ENCODE measurements around the gene ZNF521.

The ZNF521 gene

DNA sequence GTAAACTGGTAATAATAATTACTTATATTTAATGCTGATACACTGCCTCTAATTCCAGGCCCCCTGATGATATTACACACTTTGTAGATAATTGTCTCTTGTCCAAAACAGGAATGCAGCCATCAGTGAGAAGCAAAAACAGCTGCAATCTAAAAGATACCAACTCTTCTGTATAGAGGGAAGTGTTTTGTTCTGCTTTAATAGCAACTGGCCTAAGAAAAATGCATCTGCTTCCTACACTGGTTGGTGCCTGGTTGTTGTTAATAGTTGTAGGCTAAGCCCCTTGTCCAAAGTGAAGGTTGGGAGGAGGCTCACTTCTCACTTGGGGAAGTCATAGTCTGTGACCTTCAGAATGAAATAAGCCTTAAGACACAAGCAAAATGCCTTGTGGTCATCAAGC lies 332.0 kb downstream of the ZNF521 start:
- no peaks in the 10 kb centered on the region for H3K9me3 ChIP-seq (ENCODE audit: insufficient read depth, low read depth, low read length)
- H3K36me3 ChIP-seq (ENCODE audit: control insufficient read depth in 1 of 2, insufficient read depth in 2 of 2, low read length in 2 of 2): no peaks in the 10 kb centered on the region
- no peak overlapping the region for H3K18ac ChIP-seq (ENCODE audit: low read length)
- no peak overlapping the region for H2AFZ ChIP-seq (ENCODE audit: insufficient read depth, low read length, poor library complexity)
- no peak overlapping the region for H3K14ac ChIP-seq (ENCODE audit: low read length)
- H2AK5ac ChIP-seq (ENCODE audit: low read length): no peak overlapping the region
- H4K91ac ChIP-seq (ENCODE audit: low read depth, low read length): no peak overlapping the region
- no peak overlapping the region for H3K27ac ChIP-seq (ENCODE audit: low read depth, low read length)
- H3K79me2 ChIP-seq (ENCODE audit: control insufficient read depth, insufficient read depth, low read length, poor library complexity): no peaks in the 10 kb centered on the region
- no peak overlapping the region for H2BK120ac ChIP-seq (ENCODE audit: insufficient read depth, low read length, poor library complexity)
- H3K79me1 ChIP-seq (ENCODE audit: low read length): no peaks in the 10 kb centered on the region
- no peak overlapping the region for H2BK12ac ChIP-seq (ENCODE audit: low read length)
- H3K27me3 ChIP-seq (ENCODE audit: insufficient read depth, low read length): no peaks in the 10 kb centered on the region
- H4K12ac ChIP-seq (ENCODE audit: low read depth, low read length): no peak overlapping the region
- H3K4ac ChIP-seq (ENCODE audit: low read depth, low read length): no peak overlapping the region
- H3K4me3 ChIP-seq (ENCODE audit: low read depth, low read length): no peak overlapping the region
- H2BK5ac ChIP-seq (ENCODE audit: low read depth, low read length, poor library complexity): no peak overlapping the region
- no peak overlapping the region for H3K23ac ChIP-seq (ENCODE audit: low read length)
- H3K4me1 ChIP-seq (ENCODE audit: control insufficient read depth in 1 of 2, insufficient read depth in 2 of 2, low read length in 2 of 2): no peaks in the 10 kb centered on the region
- H3K9ac ChIP-seq (ENCODE audit: low read length): no peak overlapping the region
- no peak overlapping the region for H3K4me2 ChIP-seq (ENCODE audit: low read length)
- no peak overlapping the region for H4K8ac ChIP-seq (ENCODE audit: low read depth, low read length)
- no peak for DNase-seq

DNA sequence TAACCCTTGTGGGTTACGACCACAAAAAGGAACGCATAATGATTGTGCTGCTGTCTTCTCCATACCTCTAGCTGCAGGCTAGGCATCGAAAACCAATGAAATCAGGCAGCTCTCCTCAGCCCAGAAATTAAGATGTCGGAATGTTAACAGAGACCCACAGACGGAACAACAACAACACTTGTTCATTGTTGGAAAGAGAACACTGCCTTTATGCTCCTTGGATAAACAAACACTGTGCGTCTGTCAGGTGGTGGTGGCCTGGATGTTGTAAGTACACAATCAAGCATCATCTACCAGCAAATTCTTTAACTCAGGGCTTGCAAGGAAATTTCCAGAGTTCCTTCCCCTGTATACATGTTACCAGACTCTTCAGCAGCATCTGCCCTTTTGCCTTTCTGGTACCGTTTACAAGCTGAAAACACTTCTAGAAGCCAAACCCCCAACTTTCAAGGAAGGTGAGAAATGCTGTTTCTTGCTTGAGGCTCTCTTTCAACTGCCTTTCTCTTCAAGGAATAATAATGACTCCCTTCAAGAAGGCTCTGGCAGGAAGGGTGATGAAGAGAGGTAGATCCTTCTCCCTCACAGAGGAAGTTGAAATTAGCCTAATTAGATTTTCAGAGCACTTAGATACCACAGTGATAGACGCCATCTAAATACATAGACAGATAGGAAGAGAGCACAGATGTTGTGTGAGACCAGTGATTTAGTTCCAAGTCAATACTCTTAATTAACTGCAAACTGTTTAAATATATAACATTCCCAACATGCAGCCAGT lies 332.7 kb downstream of the ZNF521 start:
- no peak overlapping the region for H3K23ac ChIP-seq (ENCODE audit: low read length)
- H3K27me3 ChIP-seq (ENCODE audit: insufficient read depth, low read length): no peaks in the 10 kb centered on the region

DNA sequence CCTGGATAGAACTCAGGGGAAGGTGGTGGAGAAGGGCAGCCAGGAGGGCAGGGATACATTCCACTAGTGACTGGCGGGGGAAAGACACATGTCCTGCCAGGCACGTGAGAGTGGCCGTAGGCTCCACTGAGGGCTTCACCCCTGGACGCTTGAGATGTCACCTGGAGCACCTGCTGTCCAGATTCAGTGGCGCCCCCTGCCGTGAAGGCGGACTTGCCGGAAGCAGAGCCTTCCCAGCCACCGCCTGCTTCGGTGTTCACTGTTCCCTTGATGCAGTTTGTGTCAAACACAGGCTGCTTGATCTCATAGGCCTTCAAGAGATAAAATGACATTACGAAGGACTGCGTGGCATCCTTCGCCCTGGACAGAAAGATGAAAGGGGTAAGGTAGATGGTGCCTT lies 335.3 kb downstream of the ZNF521 start:
- H4K8ac ChIP-seq (ENCODE audit: low read depth, low read length): no peak overlapping the region
- no peak overlapping the region for H3K4ac ChIP-seq (ENCODE audit: low read depth, low read length)
- no CpG with 5 or more reads among the region's 13 CpGs for WGBS (ENCODE audit: extremely low coverage, insufficient coverage, insufficient read length)
- H3K79me2 ChIP-seq (ENCODE audit: control insufficient read depth, insufficient read depth, low read length, poor library complexity): no peaks in the 10 kb centered on the region
- no peak overlapping the region for H2BK120ac ChIP-seq (ENCODE audit: insufficient read depth, low read length, poor library complexity)
- H2AFZ ChIP-seq (ENCODE audit: insufficient read depth, low read length, poor library complexity): no peak overlapping the region
- no peak overlapping the region for H3K18ac ChIP-seq (ENCODE audit: low read length)
- H3K14ac ChIP-seq (ENCODE audit: low read length): no peak overlapping the region
- no peak overlapping the region for H3K4me3 ChIP-seq (ENCODE audit: low read depth, low read length)
- H3K9me3 ChIP-seq (ENCODE audit: insufficient read depth, low read depth, low read length): no peaks in the 10 kb centered on the region
- no peaks in the 10 kb centered on the region for H3K27me3 ChIP-seq (ENCODE audit: insufficient read depth, low read length)
- no peak overlapping the region for H3K9ac ChIP-seq (ENCODE audit: low read length)
- H3K27ac ChIP-seq (ENCODE audit: low read depth, low read length): no peak overlapping the region
- no peaks in the 10 kb centered on the region for H3K36me3 ChIP-seq (ENCODE audit: control insufficient read depth in 1 of 2, insufficient read depth in 2 of 2, low read length in 2 of 2)
- H4K12ac ChIP-seq (ENCODE audit: low read depth, low read length): no peak overlapping the region
- H3K79me1 ChIP-seq (ENCODE audit: low read length): no peaks in the 10 kb centered on the region
- no peak overlapping the region for H2BK5ac ChIP-seq (ENCODE audit: low read depth, low read length, poor library complexity)
- H2AK5ac ChIP-seq (ENCODE audit: low read length): no peak overlapping the region
- H3K4me2 ChIP-seq (ENCODE audit: low read length): no peak overlapping the region
- no peak overlapping the region for H2BK12ac ChIP-seq (ENCODE audit: low read length)
- DNase-seq: no peak
- no peak overlapping the region for H3K23ac ChIP-seq (ENCODE audit: low read length)
- H4K91ac ChIP-seq (ENCODE audit: low read depth, low read length): no peak overlapping the region
- H3K4me1 ChIP-seq (ENCODE audit: control insufficient read depth in 1 of 2, insufficient read depth in 2 of 2, low read length in 2 of 2): no peaks in the 10 kb centered on the region

More for the DNA sequence above, 332.7 kb downstream of the ZNF521 start:
- H2AK5ac ChIP-seq (ENCODE audit: low read length): no peak overlapping the region
- H2BK12ac ChIP-seq (ENCODE audit: low read length): no peak overlapping the region
- no peak overlapping the region for H3K9ac ChIP-seq (ENCODE audit: low read length)
- no peak overlapping the region for H2BK5ac ChIP-seq (ENCODE audit: low read depth, low read length, poor library complexity)
- no peak overlapping the region for H4K8ac ChIP-seq (ENCODE audit: low read depth, low read length)
- H3K36me3 ChIP-seq (ENCODE audit: control insufficient read depth in 1 of 2, insufficient read depth in 2 of 2, low read length in 2 of 2): no peaks in the 10 kb centered on the region
- H3K4ac ChIP-seq (ENCODE audit: low read depth, low read length): no peak overlapping the region
- no peak overlapping the region for H4K12ac ChIP-seq (ENCODE audit: low read depth, low read length)
- no peak overlapping the region for H2BK120ac ChIP-seq (ENCODE audit: insufficient read depth, low read length, poor library complexity)
- H3K9me3 ChIP-seq (ENCODE audit: insufficient read depth, low read depth, low read length): no peaks in the 10 kb centered on the region
- no peak overlapping the region for H4K91ac ChIP-seq (ENCODE audit: low read depth, low read length)
- H3K18ac ChIP-seq (ENCODE audit: low read length): no peak overlapping the region
- no peaks in the 10 kb centered on the region for H3K79me1 ChIP-seq (ENCODE audit: low read length)
- H3K14ac ChIP-seq (ENCODE audit: low read length): no peak overlapping the region
- H3K4me3 ChIP-seq (ENCODE audit: low read depth, low read length): no peak overlapping the region
- no peak for DNase-seq
- H3K79me2 ChIP-seq (ENCODE audit: control insufficient read depth, insufficient read depth, low read length, poor library complexity): no peaks in the 10 kb centered on the region
- H2AFZ ChIP-seq (ENCODE audit: insufficient read depth, low read length, poor library complexity): no peak overlapping the region
- H3K4me1 ChIP-seq (ENCODE audit: control insufficient read depth in 1 of 2, insufficient read depth in 2 of 2, low read length in 2 of 2): no peaks in the 10 kb centered on the region
- no peak overlapping the region for H3K27ac ChIP-seq (ENCODE audit: low read depth, low read length)
- WGBS (ENCODE audit: extremely low coverage, insufficient coverage, insufficient read length): no CpG with 5 or more reads among the region's 8 CpGs
- H3K4me2 ChIP-seq (ENCODE audit: low read length): no peak overlapping the region

DNA sequence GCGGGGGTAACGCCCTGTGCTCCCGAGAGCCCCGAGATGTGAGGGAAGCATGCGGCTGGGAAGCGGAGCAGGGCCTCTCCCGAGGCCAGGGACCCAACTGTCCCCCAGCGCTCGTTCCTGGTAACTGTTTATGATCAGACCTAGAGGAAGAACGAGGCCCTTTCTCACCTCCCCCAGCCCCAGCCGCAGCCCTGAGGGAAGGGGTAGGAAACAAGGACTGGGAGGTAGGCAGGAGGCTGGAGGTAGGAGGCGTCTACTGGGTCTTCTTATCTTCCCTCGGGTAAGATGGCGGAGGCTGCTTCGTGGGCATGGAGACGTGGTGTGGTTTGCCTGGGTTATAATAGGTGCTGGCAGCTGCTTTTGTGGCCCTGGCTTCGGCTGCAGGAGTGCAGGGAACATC lies 335.8 kb downstream of the ZNF521 start:
- Histone ChIP-seq H3K79me2 (ENCODE audit: control insufficient read depth, insufficient read depth, low read length, poor library complexity) (no peaks in the 10 kb centered on the region), H3K27me3 (ENCODE audit: insufficient read depth, low read length) (no peaks in the 10 kb centered on the region), H3K14ac (ENCODE audit: low read length) (no peak overlapping the region), H3K27ac (ENCODE audit: low read depth, low read length) (no peak overlapping the region), H3K9ac (ENCODE audit: low read length) (no peak overlapping the region), H2BK5ac (ENCODE audit: low read depth, low read length, poor library complexity) (no peak overlapping the region), H3K4me2 (ENCODE audit: low read length) (no peak overlapping the region), H4K12ac (ENCODE audit: low read depth, low read length) (no peak overlapping the region), H2BK120ac (ENCODE audit: insufficient read depth, low read length, poor library complexity) (no peak overlapping the region), H2BK12ac (ENCODE audit: low read length) (no peak overlapping the region), H3K4ac (ENCODE audit: low read depth, low read length) (no peak overlapping the region), H3K4me1 (ENCODE audit: control insufficient read depth in 1 of 2, insufficient read depth in 2 of 2, low read length in 2 of 2) (no peaks in the 10 kb centered on the region), H3K79me1 (ENCODE audit: low read length) (no peaks in the 10 kb centered on the region), H4K91ac (ENCODE audit: low read depth, low read length) (no peak overlapping the region), H3K23ac (ENCODE audit: low read length) (no peak overlapping the region), H3K18ac (ENCODE audit: low read length) (no peak overlapping the region), H3K4me3 (ENCODE audit: low read depth, low read length) (no peak overlapping the region), H4K8ac (ENCODE audit: low read depth, low read length) (no peak overlapping the region), H3K9me3 (ENCODE audit: insufficient read depth, low read depth, low read length) (no peaks in the 10 kb centered on the region), H2AFZ (ENCODE audit: insufficient read depth, low read length, poor library complexity) (no peak overlapping the region), H2AK5ac (ENCODE audit: low read length) (no peak overlapping the region), H3K36me3 (ENCODE audit: control insufficient read depth in 1 of 2, insufficient read depth in 2 of 2, low read length in 2 of 2) (no peaks in the 10 kb centered on the region)
- WGBS (ENCODE audit: extremely low coverage, insufficient coverage, insufficient read length): no CpG with 5 or more reads among the region's 17 CpGs
- DNase-seq: no peak
